Measurements from ENCODE around the gene PDE6C. TPM values are rescaled to one million over a fixed set of nuclear protein-coding genes. Genes with fewer than 3 reads are reported as not detected.
A peak's percentile ranks its signal among the peaks of the same experiment; 100 is the strongest.

PDE6C gene
- total RNA-seq, 1 donor from 2014 or later, result not detected

- no peak for DNase-seq
- Mint-ChIP-seq H3K36me3 (ENCODE audit: low read depth) (no peaks in the 10 kb centered on the region), H3K27me3 (peaks cover 7% of the 10 kb centered on the region), H3K27ac (no peak overlapping the region), H3K4me3 (no peak overlapping the region), H3K4me1 (no peaks in the 10 kb centered on the region), H3K9me3 (no peaks in the 10 kb centered on the region)
- intact Hi-C loops (cut with micrococcal nuclease), result no loop called here
Measured at GRCh38 chr10:93630625-93631557, 18.6 kb downstream of the PDE6C start.

GRCh38 chr10:93639791-93640190 is 27.5 kb downstream of the PDE6C start:
- no peak overlapping the region for H3K27ac Mint-ChIP-seq
- H3K36me3 Mint-ChIP-seq (ENCODE audit: low read depth), result no peaks in the 10 kb centered on the region
- H3K4me1 Mint-ChIP-seq, result no peaks in the 10 kb centered on the region

GRCh38 chr10:93652857-93653256 is 40.5 kb downstream of the PDE6C start:
- H3K4me3 Mint-ChIP-seq, result no peak overlapping the region
- no peaks in the 10 kb centered on the region for H3K9me3 Mint-ChIP-seq
- H3K4me1 Mint-ChIP-seq, result no peaks in the 10 kb centered on the region
- no peak overlapping the region for H3K27ac Mint-ChIP-seq
- no peaks in the 10 kb centered on the region for H3K36me3 Mint-ChIP-seq (ENCODE audit: low read depth)
- peaks cover 3% of the 10 kb centered on the region for H3K27me3 Mint-ChIP-seq
- no peak for DNase-seq
- intact Hi-C loops (cut with micrococcal nuclease), result no loop called here

More at GRCh38 chr10:93639791-93640190, 27.5 kb downstream of the PDE6C start:
- intact Hi-C loops (cut with micrococcal nuclease), result no loop called here
- no peak overlapping the region for H3K4me3 Mint-ChIP-seq
- peaks cover 9% of the 10 kb centered on the region for H3K27me3 Mint-ChIP-seq
- H3K9me3 Mint-ChIP-seq, result no peaks in the 10 kb centered on the region
- no peak for DNase-seq

- DNase-seq, result peak; percentile 44
- no peaks in the 10 kb centered on the region for H3K4me1 Mint-ChIP-seq
- H3K9me3 Mint-ChIP-seq, result no peaks in the 10 kb centered on the region
- intact Hi-C loops (cut with micrococcal nuclease), result no loop called here
- no peak overlapping the region for H3K4me3 Mint-ChIP-seq
- peaks cover 3% of the 10 kb centered on the region for H3K27me3 Mint-ChIP-seq
- H3K27ac Mint-ChIP-seq, result no peak overlapping the region
- H3K36me3 Mint-ChIP-seq (ENCODE audit: low read depth), result no peaks in the 10 kb centered on the region
Measured at GRCh38 chr10:93654201-93654600, 41.9 kb downstream of the PDE6C start.

- DNase-seq, result peak; percentile 19
- H3K4me1 Mint-ChIP-seq, result no peaks in the 10 kb centered on the region
- H3K27ac Mint-ChIP-seq, result no peak overlapping the region
- H3K9me3 Mint-ChIP-seq, result no peaks in the 10 kb centered on the region
- peaks cover 7% of the 10 kb centered on the region for H3K36me3 Mint-ChIP-seq (ENCODE audit: low read depth)
- H3K4me3 Mint-ChIP-seq, result no peak overlapping the region
- peaks cover 3% of the 10 kb centered on the region for H3K27me3 Mint-ChIP-seq
- intact Hi-C loops (cut with micrococcal nuclease), result no loop called here
Measured at GRCh38 chr10:93656155-93656554, 43.8 kb downstream of the PDE6C start.

- peak; percentile 20 for DNase-seq
- Mint-ChIP-seq H3K27me3 (peaks cover 3% of the 10 kb centered on the region), H3K36me3 (ENCODE audit: low read depth) (peaks cover 8% of the 10 kb centered on the region), H3K27ac (no peak overlapping the region), H3K4me3 (no peak overlapping the region), H3K9me3 (no peaks in the 10 kb centered on the region), H3K4me1 (no peaks in the 10 kb centered on the region)
- intact Hi-C loops (cut with micrococcal nuclease), result no loop called here
Measured at GRCh38 chr10:93657757-93658156, 45.4 kb downstream of the PDE6C start.

GRCh38 chr10:93666030-93666429 is 53.7 kb downstream of the PDE6C start:
- Mint-ChIP-seq H3K27ac (no peak overlapping the region), H3K27me3 (no peaks in the 10 kb centered on the region), H3K36me3 (ENCODE audit: low read depth) (peaks cover 25% of the 10 kb centered on the region), H3K9me3 (no peaks in the 10 kb centered on the region), H3K4me1 (no peaks in the 10 kb centered on the region), H3K4me3 (no peak overlapping the region)
- DNase-seq, result no peak
- intact Hi-C loops (cut with micrococcal nuclease), result no loop called here

- no peak for DNase-seq
- Mint-ChIP-seq H3K27ac (no peak overlapping the region), H3K36me3 (ENCODE audit: low read depth) (peaks cover 26% of the 10 kb centered on the region), H3K9me3 (no peaks in the 10 kb centered on the region), H3K4me3 (no peak overlapping the region), H3K4me1 (peaks cover 3% of the 10 kb centered on the region), H3K27me3 (no peaks in the 10 kb centered on the region)
- intact Hi-C loops (cut with micrococcal nuclease), result no loop called here
Measured at GRCh38 chr10:93667795-93668194, 55.5 kb downstream of the PDE6C start.

GRCh38 chr10:93670372-93670771 is 58.0 kb downstream of the PDE6C start:
- peaks cover 36% of the 10 kb centered on the region for H3K36me3 Mint-ChIP-seq (ENCODE audit: low read depth)
- intact Hi-C loops (cut with micrococcal nuclease), result loop anchor here (10.0 kb wide), 1 partner anchor 116 kb away; no protein-coding TSS in a partner anchor
- no peak overlapping the region for H3K4me3 Mint-ChIP-seq

GRCh38 chr10:93671042-93671441 is 58.7 kb downstream of the PDE6C start:
- Mint-ChIP-seq H3K27ac (no peak overlapping the region), H3K4me1 (peaks cover 3% of the 10 kb centered on the region), H3K9me3 (no peaks in the 10 kb centered on the region), H3K27me3 (no peaks in the 10 kb centered on the region), H3K4me3 (no peak overlapping the region), H3K36me3 (ENCODE audit: low read depth) (peaks cover 36% of the 10 kb centered on the region)
- intact Hi-C loops (cut with micrococcal nuclease), result loop anchor here (10.0 kb wide), 1 partner anchor 116 kb away; no protein-coding TSS in a partner anchor
- no peak for DNase-seq

More at GRCh38 chr10:93670372-93670771, 58.0 kb downstream of the PDE6C start:
- Mint-ChIP-seq H3K27ac (no peak overlapping the region), H3K4me1 (peaks cover 3% of the 10 kb centered on the region), H3K9me3 (no peaks in the 10 kb centered on the region), H3K27me3 (no peaks in the 10 kb centered on the region)
- no peak for DNase-seq

GRCh38 chr10:93672022-93672678 is 59.8 kb downstream of the PDE6C start:
- H3K4me3 Mint-ChIP-seq, result no peak overlapping the region
- no peak for DNase-seq
- no peak overlapping the region for H3K27ac Mint-ChIP-seq
- H3K4me1 Mint-ChIP-seq, result peaks cover 3% of the 10 kb centered on the region
- no peaks in the 10 kb centered on the region for H3K9me3 Mint-ChIP-seq
- intact Hi-C loops (cut with micrococcal nuclease), result loop anchor here (10.0 kb wide), 1 partner anchor 117 kb away; no protein-coding TSS in a partner anchor
- H3K27me3 Mint-ChIP-seq, result no peaks in the 10 kb centered on the region
- peaks cover 37% of the 10 kb centered on the region for H3K36me3 Mint-ChIP-seq (ENCODE audit: low read depth)

GRCh38 chr10:93672890-93673289 is 60.6 kb downstream of the PDE6C start:
- Mint-ChIP-seq H3K4me3 (no peak overlapping the region), H3K9me3 (no peaks in the 10 kb centered on the region), H3K27ac (no peak overlapping the region), H3K36me3 (ENCODE audit: low read depth) (peaks cover 38% of the 10 kb centered on the region), H3K4me1 (peaks cover 3% of the 10 kb centered on the region), H3K27me3 (no peaks in the 10 kb centered on the region)
- DNase-seq, result no peak
- intact Hi-C loops (cut with micrococcal nuclease), result loop anchor here (10.0 kb wide), 1 partner anchor 118 kb away; no protein-coding TSS in a partner anchor

- intact Hi-C loops (cut with micrococcal nuclease), result loop anchor here (10.0 kb wide), 1 partner anchor 119 kb away; no protein-coding TSS in a partner anchor
- Mint-ChIP-seq H3K27me3 (no peaks in the 10 kb centered on the region), H3K4me3 (no peak overlapping the region), H3K27ac (no peak overlapping the region), H3K9me3 (no peaks in the 10 kb centered on the region), H3K4me1 (peaks cover 3% of the 10 kb centered on the region), H3K36me3 (ENCODE audit: low read depth) (peaks cover 36% of the 10 kb centered on the region)
- no peak for DNase-seq
Measured at GRCh38 chr10:93673791-93674190, 61.5 kb downstream of the PDE6C start.

GRCh38 chr10:93678386-93678785 is 66.0 kb downstream of the PDE6C start:
- H3K9me3 Mint-ChIP-seq, result no peaks in the 10 kb centered on the region
- intact Hi-C loops (cut with micrococcal nuclease), result loop anchor here (10.0 kb wide), 1 partner anchor 124 kb away; no protein-coding TSS in a partner anchor
- no peaks in the 10 kb centered on the region for H3K4me1 Mint-ChIP-seq
- no peak overlapping the region for H3K27ac Mint-ChIP-seq
- peaks cover 20% of the 10 kb centered on the region for H3K36me3 Mint-ChIP-seq (ENCODE audit: low read depth)
- H3K27me3 Mint-ChIP-seq, result no peaks in the 10 kb centered on the region
- no peak overlapping the region for H3K4me3 Mint-ChIP-seq
- DNase-seq, result no peak

Measured in activated CD4-positive, alpha-beta T cell treated with anti-CD3 and anti-CD28 coated beads, Interleukin-2, amount 10 ng/mL, durations not matched to agents 24 days and 14 days (primary cell).